Trophoblast cell (in vitro differentiated cells and primary cell): ENCODE data around the gene GTSF1L.

Experiments used
- DNase-seq, 2 donors: peaks; one replicate each; pipeline ENCODE4 v3.0.0-alpha.2; 2016
- H2AFZ ChIP-seq: 2 replicates; pipeline ENCODE4 v1.6.1; 2013; ENCODE audit warnings: low read length, moderate library complexity, mild to moderate bottlenecking; ENCODE audit not compliant: insufficient read depth, poor library complexity
- H2AK5ac ChIP-seq: 2 replicates; pipeline ENCODE4 v1.6.1; 2013; ENCODE audit warnings: mild to moderate bottlenecking, low read length
- H2BK120ac ChIP-seq: 2 replicates; pipeline ENCODE4 v1.6.1; 2013; ENCODE audit warnings: low read length, mild to moderate bottlenecking, moderate library complexity; ENCODE audit not compliant: insufficient read depth, poor library complexity
- H2BK12ac ChIP-seq: 2 replicates; pipeline ENCODE4 v1.6.1; 2013; ENCODE audit warnings: mild to moderate bottlenecking, low read length, moderate library complexity
- H2BK5ac ChIP-seq: 2 replicates; pipeline ENCODE4 v1.6.1; 2013; ENCODE audit warnings: low read length, low read depth, moderate library complexity, mild to moderate bottlenecking; ENCODE audit not compliant: poor library complexity
- H3K14ac ChIP-seq: 2 replicates; pipeline ENCODE4 v1.6.1; 2013; ENCODE audit warnings: mild to moderate bottlenecking, low read length
- H3K18ac ChIP-seq: 2 replicates; pipeline ENCODE4 v1.6.1; 2013; ENCODE audit warnings: mild to moderate bottlenecking, low read length
- H3K23ac ChIP-seq: 2 replicates; pipeline ENCODE4 v1.6.1; 2013; ENCODE audit warnings: low read length
- H3K27ac ChIP-seq: 2 replicates; pipeline ENCODE4 v1.5.1; 2013; ENCODE audit warnings: low read depth, mild to moderate bottlenecking, inconsistent platforms, low read length, moderate library complexity
- H3K27me3 ChIP-seq: 2 replicates; pipeline ENCODE4 v1.6.1; 2013; ENCODE audit warnings: inconsistent platforms, mild to moderate bottlenecking, low read length, moderate library complexity; ENCODE audit not compliant: insufficient read depth
- H3K36me3 ChIP-seq, 2 experiments: 1 replicate in 1 of 2; 2 replicates in 1 of 2; pipeline ENCODE4 v1.6.1; 2013; ENCODE audit warnings: low read length in 2 of 2, mild to moderate bottlenecking in 2 of 2, moderate library complexity in 1 of 2; ENCODE audit not compliant: insufficient read depth in 2 of 2, control insufficient read depth in 1 of 2
- H3K4ac ChIP-seq: 2 replicates; pipeline ENCODE4 v1.6.1; 2013; ENCODE audit warnings: low read depth, mild to moderate bottlenecking, low read length, moderate library complexity
- H3K4me1 ChIP-seq, 2 experiments: 1 replicate in 1 of 2; 2 replicates in 1 of 2; pipeline ENCODE4 v1.6.1; 2013; ENCODE audit warnings: low read length in 2 of 2, mild to moderate bottlenecking in 2 of 2, moderate library complexity in 1 of 2; ENCODE audit not compliant: insufficient read depth in 2 of 2, control insufficient read depth in 1 of 2
- H3K4me2 ChIP-seq: 2 replicates; pipeline ENCODE4 v1.6.1; 2013; ENCODE audit warnings: inconsistent platforms, mild to moderate bottlenecking, low read length, moderate library complexity
- H3K4me3 ChIP-seq: 2 replicates; pipeline ENCODE4 v1.5.1; 2013; ENCODE audit warnings: mild to moderate bottlenecking, low read depth, low read length, inconsistent platforms
- H3K79me1 ChIP-seq: one replicate; pipeline ENCODE4 v1.6.1; 2013; ENCODE audit warnings: low read length
- H3K79me2 ChIP-seq: 2 replicates; pipeline ENCODE4 v1.6.1; 2013; ENCODE audit warnings: low read length, mild to moderate bottlenecking; ENCODE audit not compliant: control insufficient read depth, insufficient read depth, poor library complexity
- H3K9ac ChIP-seq: 2 replicates; pipeline ENCODE4 v1.6.1; 2013; ENCODE audit warnings: mild to moderate bottlenecking, low read length
- H3K9me3 ChIP-seq: 2 replicates; pipeline ENCODE4 v1.6.1; 2013; ENCODE audit warnings: low read depth, mild to moderate bottlenecking, control low read depth, inconsistent platforms, low read length; ENCODE audit not compliant: insufficient read depth
- H4K12ac ChIP-seq: 2 replicates; pipeline ENCODE4 v1.6.1; 2013; ENCODE audit warnings: low read depth, mild to moderate bottlenecking, low read length, moderate library complexity
- H4K8ac ChIP-seq: 2 replicates; pipeline ENCODE4 v1.6.1; 2013; ENCODE audit warnings: low read depth, mild to moderate bottlenecking, low read length, moderate library complexity
- H4K91ac ChIP-seq: one replicate; pipeline ENCODE4 v1.6.1; 2013; ENCODE audit warnings: low read depth, mild to moderate bottlenecking, low read length, moderate library complexity
- WGBS: extraction: QIAGEN DNeasy Blood & Tissue Kit; methylation state at CpG from one replicate; pipeline ENCODE4 v1.1.7; 2013; ENCODE audit warnings: missing lambda C conversion rate; ENCODE audit not compliant: insufficient read length, insufficient coverage; ENCODE audit errors: extremely low coverage; 5-methylcytosine and 5-hydroxymethylcytosine counted together

GTSF1L gene

DNA sequence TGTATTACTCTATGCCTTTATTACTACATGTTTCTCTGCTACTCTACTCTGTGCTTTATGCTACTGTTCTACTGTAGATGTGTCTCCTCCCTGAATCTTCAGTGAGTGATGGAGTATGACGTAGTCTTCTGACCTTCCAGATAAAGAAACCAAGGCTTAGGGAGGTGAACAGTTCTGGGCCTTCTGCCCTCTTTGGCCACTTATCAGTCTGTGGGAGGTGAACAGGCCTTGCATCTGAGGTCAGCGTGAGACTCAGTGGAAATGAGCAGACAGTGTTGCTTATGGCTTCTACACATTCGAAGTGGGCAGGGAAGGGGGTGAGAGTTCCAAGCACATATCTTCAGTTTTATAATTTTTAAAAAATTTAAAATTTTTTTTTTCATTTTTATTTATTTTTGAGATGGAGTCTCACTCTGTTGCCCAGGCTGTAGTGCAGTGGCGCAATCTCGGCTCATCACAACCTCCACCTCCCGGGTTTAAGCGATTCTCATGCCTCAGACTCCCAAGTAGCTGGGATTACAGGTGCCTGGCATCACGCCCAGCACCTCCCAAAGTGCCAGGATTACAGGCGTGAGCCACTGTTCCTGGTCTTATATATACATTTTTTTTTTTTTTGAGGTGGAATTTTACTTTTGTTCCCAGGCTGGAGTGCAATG, 35.7 kb downstream of the GTSF1L start:
- H3K14ac ChIP-seq: no peak overlapping the region
- H3K9ac ChIP-seq: no peak overlapping the region
- no peak overlapping the region for H4K8ac ChIP-seq
- no peak overlapping the region for H2BK5ac ChIP-seq
- H3K4me2 ChIP-seq: no peak overlapping the region
- no CpG with 5 or more reads among the region's 9 CpGs for WGBS
- no peak overlapping the region for H3K18ac ChIP-seq
- H4K12ac ChIP-seq: no peak overlapping the region
- no peak overlapping the region for H2BK120ac ChIP-seq
- no peaks in the 10 kb centered on the region for H3K4me1 ChIP-seq
- H3K23ac ChIP-seq: no peak overlapping the region
- no peak overlapping the region for H3K4ac ChIP-seq
- H3K27ac ChIP-seq: no peak overlapping the region
- H3K79me1 ChIP-seq: no peaks in the 10 kb centered on the region
- no peak overlapping the region for H3K4me3 ChIP-seq
- no peaks in the 10 kb centered on the region for H3K9me3 ChIP-seq
- H3K36me3 ChIP-seq: peaks cover 30 to 39% of the 10 kb centered on the region in 2 experiments
- H4K91ac ChIP-seq: no peak overlapping the region
- H3K27me3 ChIP-seq: no peaks in the 10 kb centered on the region
- H2AFZ ChIP-seq: no peak overlapping the region
- no peak overlapping the region for H2AK5ac ChIP-seq
- DNase-seq: no peak
- H2BK12ac ChIP-seq: no peak overlapping the region
- H3K79me2 ChIP-seq: no peaks in the 10 kb centered on the region

DNA sequence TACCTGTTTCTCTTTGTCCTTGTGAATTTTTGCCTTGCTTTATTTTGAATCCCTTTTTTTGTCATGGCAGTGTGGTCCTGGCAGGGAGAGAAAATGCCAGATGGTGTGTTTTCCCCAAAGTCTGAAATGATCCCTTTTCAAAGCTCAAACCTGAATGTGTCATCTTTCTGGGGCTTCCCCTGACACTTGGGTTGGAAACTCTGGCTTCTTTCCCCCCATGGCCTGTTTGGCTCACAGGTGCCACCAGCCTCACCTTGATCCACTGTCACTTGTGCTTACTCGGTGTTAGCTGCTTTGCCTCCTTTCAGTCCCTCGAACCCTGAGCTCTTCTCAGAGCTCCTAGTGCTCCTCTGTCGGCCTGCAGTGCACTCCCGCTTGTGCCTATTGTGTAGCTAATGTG, 37.6 kb downstream of the GTSF1L start:
- H3K18ac ChIP-seq: no peak overlapping the region
- H4K8ac ChIP-seq: no peak overlapping the region
- H2AK5ac ChIP-seq: no peak overlapping the region
- no peak overlapping the region for H3K23ac ChIP-seq
- no peak overlapping the region for H3K4me3 ChIP-seq
- H3K79me1 ChIP-seq: no peaks in the 10 kb centered on the region
- no peak overlapping the region for H2BK5ac ChIP-seq
- H3K27ac ChIP-seq: no peak overlapping the region
- H3K79me2 ChIP-seq: no peaks in the 10 kb centered on the region
- no peak overlapping the region for H4K12ac ChIP-seq
- H2AFZ ChIP-seq: no peak overlapping the region
- H3K36me3 ChIP-seq: peaks cover 26 to 34% of the 10 kb centered on the region in 2 experiments
- no peaks in the 10 kb centered on the region for H3K9me3 ChIP-seq
- H3K4me1 ChIP-seq: no peaks in the 10 kb centered on the region
- no peak for DNase-seq
- no peak overlapping the region for H3K14ac ChIP-seq
- H3K27me3 ChIP-seq: no peaks in the 10 kb centered on the region
- no peak overlapping the region for H2BK12ac ChIP-seq
- H3K4ac ChIP-seq: no peak overlapping the region
- H3K9ac ChIP-seq: no peak overlapping the region
- no peak overlapping the region for H4K91ac ChIP-seq
- H2BK120ac ChIP-seq: no peak overlapping the region
- no CpG with 5 or more reads among the region's 4 CpGs for WGBS
- no peak overlapping the region for H3K4me2 ChIP-seq

DNA sequence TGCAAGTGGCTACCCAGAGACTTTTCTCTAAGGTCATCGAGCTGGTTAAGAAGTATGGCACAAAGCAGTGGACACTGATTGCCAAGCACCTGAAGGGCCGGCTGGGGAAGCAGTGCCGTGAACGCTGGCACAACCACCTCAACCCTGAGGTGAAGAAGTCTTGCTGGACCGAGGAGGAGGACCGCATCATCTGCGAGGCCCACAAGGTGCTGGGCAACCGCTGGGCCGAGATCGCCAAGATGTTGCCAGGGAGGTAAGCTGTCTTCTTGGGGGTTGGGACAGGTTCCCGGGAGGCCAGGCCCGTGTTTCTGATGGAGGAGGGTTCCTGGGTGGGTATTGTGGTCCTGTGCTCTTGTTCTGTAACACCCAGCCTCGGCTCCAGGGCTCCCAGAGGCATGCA, 40.0 kb downstream of the GTSF1L start:
- no peak overlapping the region for H2AK5ac ChIP-seq
- H3K9me3 ChIP-seq: no peaks in the 10 kb centered on the region
- no peak overlapping the region for H2BK12ac ChIP-seq
- no peak overlapping the region for H2BK5ac ChIP-seq
- no peak for DNase-seq
- no peak overlapping the region for H2AFZ ChIP-seq
- H3K4me3 ChIP-seq: no peak overlapping the region
- no peak overlapping the region for H3K18ac ChIP-seq
- no peak overlapping the region for H3K23ac ChIP-seq
- no CpG with 5 or more reads among the region's 13 CpGs for WGBS
- no peaks in the 10 kb centered on the region for H3K27me3 ChIP-seq
- H4K91ac ChIP-seq: no peak overlapping the region
- H3K4me1 ChIP-seq: no peaks in the 10 kb centered on the region
- H3K27ac ChIP-seq: no peak overlapping the region
- no peak overlapping the region for H4K12ac ChIP-seq
- H3K9ac ChIP-seq: no peak overlapping the region
- H4K8ac ChIP-seq: no peak overlapping the region
- H3K79me1 ChIP-seq: no peaks in the 10 kb centered on the region
- H2BK120ac ChIP-seq: no peak overlapping the region
- H3K4ac ChIP-seq: no peak overlapping the region
- H3K14ac ChIP-seq: no peak overlapping the region
- peaks cover 25 to 35% of the 10 kb centered on the region in 2 experiments for H3K36me3 ChIP-seq
- no peak overlapping the region for H3K4me2 ChIP-seq
- H3K79me2 ChIP-seq: no peaks in the 10 kb centered on the region

DNA sequence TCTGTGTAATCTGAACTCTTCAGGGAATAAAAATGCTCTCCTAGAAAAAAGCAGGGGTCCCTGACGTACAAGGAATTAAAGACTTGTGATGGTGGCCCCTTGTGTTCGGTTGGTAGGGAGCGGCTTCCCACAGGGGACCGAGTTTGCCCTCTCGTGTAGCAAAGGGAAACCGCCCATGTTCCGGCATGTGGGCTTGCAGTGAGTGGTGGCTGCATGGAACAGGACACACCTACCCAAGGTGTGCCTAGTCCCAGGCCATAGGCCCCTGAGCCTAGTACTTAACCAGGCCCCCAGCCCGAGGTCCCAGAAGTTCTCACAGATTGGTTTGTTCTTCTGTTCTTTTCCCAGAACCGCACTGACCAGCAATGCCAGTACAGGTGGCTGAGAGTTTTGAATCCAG, 44.4 kb downstream of the GTSF1L start:
- Histone ChIP-seq H3K4me1 (no peaks in the 10 kb centered on the region), H3K23ac (no peak overlapping the region), H2BK5ac (no peak overlapping the region), H3K14ac (no peak overlapping the region), H3K36me3 (peaks cover 22 to 31% of the 10 kb centered on the region in 2 experiments), H4K12ac (no peak overlapping the region), H3K4me3 (no peak overlapping the region), H3K18ac (no peak overlapping the region), H4K91ac (no peak overlapping the region), H3K4ac (no peak overlapping the region), H3K27ac (no peak overlapping the region), H3K79me1 (no peaks in the 10 kb centered on the region), H2AFZ (no peak overlapping the region), H3K9ac (no peak overlapping the region), H3K9me3 (no peaks in the 10 kb centered on the region), H3K4me2 (no peak overlapping the region), H3K79me2 (no peaks in the 10 kb centered on the region), H4K8ac (no peak overlapping the region), H2BK120ac (no peak overlapping the region), H2AK5ac (no peak overlapping the region), H2BK12ac (no peak overlapping the region), H3K27me3 (no peaks in the 10 kb centered on the region)
- WGBS: no CpG with 5 or more reads among the region's 9 CpGs
- DNase-seq: no peak
